Fibroblast of lung (primary cell): ENCODE data around the gene FGF22. TPM values are rescaled to one million over a fixed set of nuclear protein-coding genes. Genes with fewer than 3 reads are reported as not detected.

Experiments used
- DNase-seq, 2 donors: peaks; one replicate each; pipeline versions ENCODE4 v3.0.0 to v3.0.0-alpha.2; 2010; ENCODE audit warnings: low read depth in 2 of 2
- H2AFZ ChIP-seq: 2 replicates; pipeline ENCODE4 v1.5.1; 2012; ENCODE audit warnings: low read length, control low read depth, inconsistent platforms
- H3K27ac ChIP-seq: 2 replicates; pipeline ENCODE4 v1.5.1; 2011; ENCODE audit warnings: low read length, control low read depth; ENCODE audit not compliant: insufficient read depth
- H3K27me3 ChIP-seq: 2 replicates; pipeline ENCODE4 v1.5.1; 2011; ENCODE audit warnings: mild to moderate bottlenecking, low read length; ENCODE audit not compliant: control insufficient read depth, insufficient read depth
- H3K36me3 ChIP-seq: 2 replicates; pipeline ENCODE4 v1.5.1; 2011; ENCODE audit warnings: low read length; ENCODE audit not compliant: control insufficient read depth, insufficient read depth
- H3K4me1 ChIP-seq: 2 replicates; pipeline ENCODE4 v1.5.1; 2011; ENCODE audit warnings: low read length; ENCODE audit not compliant: control insufficient read depth, insufficient read depth; ENCODE audit errors: extremely low read depth
- H3K4me2 ChIP-seq: 2 replicates; pipeline ENCODE4 v1.5.1; 2011; ENCODE audit warnings: low read length, control low read depth; ENCODE audit not compliant: insufficient read depth; ENCODE audit errors: extremely low read depth
- H3K4me3 ChIP-seq, 4 experiments: fragments of 200-600 bp in 1 of 4; sonication (generic) in 1 of 4; replicated peaks in 1 of 4; 2 replicates each; pipeline ENCODE4 v1.5.1; 2011 to 2016; ENCODE audit warnings: low read length in 4 of 4, low read depth in 3 of 4, mild to moderate bottlenecking in 3 of 4, control low read depth in 2 of 4, inconsistent platforms in 1 of 4, mixed read lengths in 1 of 4; ENCODE audit not compliant: insufficient read depth in 1 of 4; ENCODE audit errors: control extremely low read depth in 1 of 4
- H3K79me2 ChIP-seq: 2 replicates; pipeline ENCODE4 v1.5.1; 2012; ENCODE audit warnings: mild to moderate bottlenecking, low read length, inconsistent platforms; ENCODE audit not compliant: control insufficient read depth, insufficient read depth
- H3K9ac ChIP-seq: 2 replicates; pipeline ENCODE4 v1.5.1; 2011; ENCODE audit warnings: mild to moderate bottlenecking, low read length, control low read depth; ENCODE audit not compliant: insufficient read depth
- H3K9me3 ChIP-seq: 2 replicates; pipeline ENCODE4 v1.5.1; 2012; ENCODE audit warnings: low read depth, low read length; ENCODE audit not compliant: control insufficient read depth, insufficient read depth
- H4K20me1 ChIP-seq: 2 replicates; pipeline ENCODE4 v1.5.1; 2011; ENCODE audit warnings: low read length; ENCODE audit not compliant: control insufficient read depth, insufficient read depth; ENCODE audit errors: extremely low read depth
- CTCF ChIP-seq, 2 donors: IDR thresholded peaks in 1 of 2; conservative IDR thresholded peaks in 1 of 2; 1 replicate in 1 of 2; 2 replicates in 1 of 2; pipeline ENCODE4 v1.5.1; 2011 to 2012; ENCODE audit warnings: low read length in 2 of 2, control low read depth in 1 of 2, inconsistent platforms in 1 of 2, low read depth in 1 of 2, mild to moderate bottlenecking in 1 of 2
- EZH2 ChIP-seq: IDR thresholded peaks from 2 replicates; pipeline ENCODE4 v1.5.1; 2012; ENCODE audit warnings: low read length, control low read depth, mild to moderate bottlenecking; ENCODE audit errors: missing control alignments
- polyA plus RNA-seq, 2 donors: library from polyadenylated mRNA; depleted of rRNA in 1 of 2; stranded (reverse) in 1 of 2; unstranded in 1 of 2; fragments of >200 nt; gene quantifications; 2 replicates each; pipeline ENCODE4 v1.2.1, GENCODE V29; 2011 to 2012; ENCODE audit warnings: missing spikeins in 1 of 2
- total RNA-seq: library from RNA; depleted of rRNA; stranded (reverse); fragments of >200 nt; gene quantifications from 2 replicates; pipeline ENCODE4 v1.2.1, GENCODE V29; 2014

Gene FGF22
- total and polyA plus RNA-seq, 2 donors (not counting 1 experiment from before 2014, with no cell fraction given), result under 0.01 TPM; not detected in 1

- no peak for TF ChIP-seq CTCF (conservative IDR thresholded peaks at IDR 0.05 in 1 of 2, IDR thresholded peaks at IDR 0.05 in 1 of 2; ENCODE audit: low read depth in 1 of 2, low read length in 2 of 2)
- no peak for TF ChIP-seq EZH2
- no peak overlapping the region for H3K27ac ChIP-seq
- H3K27me3 ChIP-seq, result peaks cover 6% of the 10 kb centered on the region
- no peaks in the 10 kb centered on the region for H3K79me2 ChIP-seq
- H2AFZ ChIP-seq, result no peak overlapping the region
- no peak overlapping the region for H3K4me3 ChIP-seq
- DNase-seq, result no peak
- H3K36me3 ChIP-seq, result no peaks in the 10 kb centered on the region
- no peaks in the 10 kb centered on the region for H4K20me1 ChIP-seq
- no peak overlapping the region for H3K4me2 ChIP-seq
- no peaks in the 10 kb centered on the region for H3K9me3 ChIP-seq
- H3K4me1 ChIP-seq, result no peaks in the 10 kb centered on the region
- H3K9ac ChIP-seq, result no peak overlapping the region
Measured at GRCh38 chr19:591099-591958, 48.4 kb upstream of the FGF22 start.

DNA sequence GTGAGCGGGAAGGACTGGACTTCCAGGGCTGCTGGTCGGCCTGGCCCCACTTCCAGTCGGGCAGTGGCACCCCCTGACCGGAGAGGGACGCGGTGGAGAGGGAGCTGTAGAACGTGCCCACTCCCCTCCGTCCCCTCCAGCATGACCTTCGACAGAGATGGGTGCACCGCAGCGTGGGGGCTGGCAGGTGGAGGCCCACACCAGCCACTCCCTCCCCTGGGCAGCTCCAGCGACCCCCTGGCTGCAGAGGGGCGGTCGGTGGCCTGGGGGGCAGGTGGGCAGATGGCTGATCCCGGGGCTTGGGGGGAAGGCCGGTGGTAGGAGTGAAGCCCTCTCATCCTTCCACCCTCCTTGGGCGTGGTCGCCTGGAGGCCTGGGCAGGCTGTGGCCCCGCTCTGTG is 47.6 kb upstream of the FGF22 start:
- H3K27ac ChIP-seq, result no peak overlapping the region
- no peak for TF ChIP-seq EZH2
- no peak for TF ChIP-seq CTCF (conservative IDR thresholded peaks at IDR 0.05 in 1 of 2, IDR thresholded peaks at IDR 0.05 in 1 of 2; ENCODE audit: low read depth in 1 of 2, low read length in 2 of 2)
- H3K79me2 ChIP-seq, result no peaks in the 10 kb centered on the region
- H3K36me3 ChIP-seq, result no peaks in the 10 kb centered on the region
- H3K9me3 ChIP-seq, result no peaks in the 10 kb centered on the region
- H3K9ac ChIP-seq, result no peak overlapping the region
- H3K4me1 ChIP-seq, result no peaks in the 10 kb centered on the region
- DNase-seq, result no peak
- no peak overlapping the region for H3K4me3 ChIP-seq
- peaks cover 6% of the 10 kb centered on the region for H3K27me3 ChIP-seq
- no peaks in the 10 kb centered on the region for H4K20me1 ChIP-seq
- no peak overlapping the region for H2AFZ ChIP-seq
- H3K4me2 ChIP-seq, result no peak overlapping the region

DNA sequence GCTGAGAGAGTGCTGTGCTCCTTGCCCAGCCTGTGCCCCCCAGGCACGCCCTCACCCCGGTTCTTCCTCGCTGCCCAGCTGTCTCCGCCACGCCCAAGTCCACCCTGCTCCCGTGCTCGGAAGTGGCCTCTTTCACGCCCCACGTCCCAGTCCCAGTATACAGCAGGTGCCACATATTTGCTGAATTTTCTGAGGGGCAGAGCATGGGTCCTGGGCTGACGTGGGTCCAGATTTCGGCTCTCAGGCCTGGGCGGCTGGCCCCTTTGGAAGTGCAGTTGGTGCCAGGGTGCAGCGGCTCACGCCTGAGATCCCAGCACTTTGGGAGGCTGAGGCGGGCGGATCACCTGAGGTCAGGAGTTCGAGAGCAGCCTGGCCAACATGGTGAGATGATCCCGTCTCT is 46.6 kb upstream of the FGF22 start:
- Histone ChIP-seq H4K20me1 (no peaks in the 10 kb centered on the region), H3K36me3 (no peaks in the 10 kb centered on the region)
- TF ChIP-seq EZH2 (no peak), CTCF (conservative IDR thresholded peaks at IDR 0.05 in 1 of 2, IDR thresholded peaks at IDR 0.05 in 1 of 2; ENCODE audit: low read depth in 1 of 2, low read length in 2 of 2) (no peak)

More for the DNA sequence above, 46.6 kb upstream of the FGF22 start:
- Histone ChIP-seq H2AFZ (no peak overlapping the region), H3K27me3 (peaks cover 6% of the 10 kb centered on the region), H3K27ac (no peak overlapping the region), H3K4me2 (no peak overlapping the region), H3K4me3 (no peak overlapping the region), H3K79me2 (no peaks in the 10 kb centered on the region), H3K9ac (no peak overlapping the region), H3K4me1 (no peaks in the 10 kb centered on the region), H3K9me3 (no peaks in the 10 kb centered on the region)
- DNase-seq, result no peak
